HEK293 (cell line): ENCODE data around the gene ANXA3.

ENCODE experiments used
- CTCF ChIA-PET: fragments of 350-600 bp; formaldehyde crosslinking; extraction: SDS; loops from one replicate; lab custom pipeline; 2021; ENCODE audit warnings: antibody characterized with exemption; lab: Yijun Ruan, JAX
- POLR2A ChIA-PET: fragments of 300-600 bp; formaldehyde crosslinking; extraction: SDS; loops from one replicate; lab custom pipeline; 2020; ENCODE audit warnings: antibody characterized with exemption, inconsistent platforms; lab: Yijun Ruan, JAX
- H3K27ac ChIP-seq: fragments of 200-500 bp; sonication (Bioruptor generic); 2 replicates; pipeline ENCODE4 v1.5.1; 2014; ENCODE audit warnings: low read depth, low read length, control low read depth, inconsistent platforms; ENCODE audit errors: extremely low read depth
- H3K36me3 ChIP-seq, 2 experiments: fragments of 200-500 bp in 1 of 2; sonication (Bioruptor generic) in 1 of 2; 1 replicate in 1 of 2; 2 replicates in 1 of 2; pipeline ENCODE4 v1.5.1; 2014 to 2017; ENCODE audit warnings: inconsistent platforms in 2 of 2, low read length in 2 of 2; ENCODE audit not compliant: control insufficient read depth in 2 of 2, insufficient read depth in 1 of 2
- H3K4me1 ChIP-seq: fragments of 200-500 bp; sonication (Bioruptor generic); 2 replicates; pipeline ENCODE4 v1.5.1; 2014; ENCODE audit warnings: mild to moderate bottlenecking, low read length, inconsistent platforms; ENCODE audit not compliant: control insufficient read depth, insufficient read depth
- H3K4me3 ChIP-seq: 2 replicates; pipeline ENCODE4 v1.5.1; 2011; ENCODE audit warnings: low read depth, mild to moderate bottlenecking, control low read depth, low read length, moderate library complexity
- H3K9me3 ChIP-seq: fragments of 200-500 bp; sonication (Bioruptor generic); 2 replicates; pipeline ENCODE4 v1.5.1; 2014; ENCODE audit warnings: low read depth, low read length, inconsistent platforms; ENCODE audit not compliant: control insufficient read depth, insufficient read depth
- ATF2 ChIP-seq: fragments of 450-650 bp; formaldehyde crosslinking; IDR thresholded peaks from 2 replicates; pipeline ENCODE4 v1.5.1; 2016; ENCODE audit warnings: missing biosample characterization, missing genetic modification characterization, low read depth
- SP7 ChIP-seq: fragments of 450-650 bp; formaldehyde crosslinking; IDR thresholded peaks from 2 replicates; pipeline ENCODE4 v1.5.1; 2016; ENCODE audit warnings: missing biosample characterization, missing genetic modification characterization
- ZBTB1 ChIP-seq: fragments of 450-650 bp; formaldehyde crosslinking; IDR thresholded peaks from 2 replicates; pipeline ENCODE4 v1.5.1; 2016; ENCODE audit warnings: missing biosample characterization, missing genetic modification characterization
- ZNF221 ChIP-seq: fragments of 450-650 bp; formaldehyde crosslinking; IDR thresholded peaks from 2 replicates; pipeline ENCODE4 v1.5.1; 2017; ENCODE audit warnings: missing biosample characterization, missing genetic modification characterization, borderline replicate concordance
- ZNF341 ChIP-seq: fragments of 450-650 bp; formaldehyde crosslinking; IDR thresholded peaks from 2 replicates; pipeline ENCODE4; 2016; ENCODE audit warnings: low read depth, missing biosample characterization, missing genetic modification characterization
- ZNF510 ChIP-seq: fragments of 450-650 bp; formaldehyde crosslinking; IDR thresholded peaks from 2 replicates; pipeline ENCODE4 v1.5.1; 2018; ENCODE audit warnings: mild to moderate bottlenecking, missing genetic modification characterization, missing biosample characterization; ENCODE audit not compliant: insufficient replicate concordance
- ZNF660 ChIP-seq: fragments of 450-650 bp; IDR thresholded peaks from 2 replicates; pipeline ENCODE4 v1.5.1; 2018; ENCODE audit warnings: missing biosample characterization, mild to moderate bottlenecking, missing genetic modification characterization
- ZNF76 ChIP-seq: fragments of 450-650 bp; formaldehyde crosslinking; IDR thresholded peaks from 2 replicates; pipeline ENCODE4; 2016; ENCODE audit warnings: low read depth, missing biosample characterization, missing genetic modification characterization, borderline replicate concordance
- ZNF776 ChIP-seq: fragments of 450-650 bp; formaldehyde crosslinking; IDR thresholded peaks from 2 replicates; pipeline ENCODE4 v1.5.0; 2017; ENCODE audit warnings: missing biosample characterization, missing genetic modification characterization, borderline replicate concordance
- ZNF792 ChIP-seq: fragments of 450-650 bp; formaldehyde crosslinking; IDR thresholded peaks from 2 replicates; pipeline ENCODE4 v1.5.1; 2016; ENCODE audit warnings: missing biosample characterization, missing genetic modification characterization
- TF ChIP-seq, protein P1 (sequence below): fragments of 450-650 bp; formaldehyde crosslinking; IDR thresholded peaks from 2 replicates; pipeline ENCODE4; 2016; ENCODE audit warnings: missing biosample characterization, missing genetic modification characterization
- TF ChIP-seq, protein P2 (sequence below): fragments of 450-650 bp; formaldehyde crosslinking; IDR thresholded peaks from 2 replicates; pipeline ENCODE4 v1.5.1; 2016; ENCODE audit warnings: missing biosample characterization, missing genetic modification characterization, borderline replicate concordance
- TF ChIP-seq, protein P3 (sequence below): fragments of 450-650 bp; formaldehyde crosslinking; IDR thresholded peaks from 2 replicates; pipeline ENCODE4 v1.5.1; 2017; ENCODE audit warnings: missing biosample characterization, missing genetic modification characterization
- TF ChIP-seq, protein P4 (sequence below): fragments of 450-650 bp; IDR thresholded peaks from 2 replicates; pipeline ENCODE4 v1.5.1; 2018; ENCODE audit warnings: missing biosample characterization, mild to moderate bottlenecking, missing genetic modification characterization
- TF ChIP-seq, protein P5 (sequence below): fragments of 450-650 bp; formaldehyde crosslinking; IDR thresholded peaks from 2 replicates; pipeline ENCODE4 v1.5.1; 2017; ENCODE audit warnings: missing biosample characterization, missing genetic modification characterization

ANXA3 gene

DNA sequence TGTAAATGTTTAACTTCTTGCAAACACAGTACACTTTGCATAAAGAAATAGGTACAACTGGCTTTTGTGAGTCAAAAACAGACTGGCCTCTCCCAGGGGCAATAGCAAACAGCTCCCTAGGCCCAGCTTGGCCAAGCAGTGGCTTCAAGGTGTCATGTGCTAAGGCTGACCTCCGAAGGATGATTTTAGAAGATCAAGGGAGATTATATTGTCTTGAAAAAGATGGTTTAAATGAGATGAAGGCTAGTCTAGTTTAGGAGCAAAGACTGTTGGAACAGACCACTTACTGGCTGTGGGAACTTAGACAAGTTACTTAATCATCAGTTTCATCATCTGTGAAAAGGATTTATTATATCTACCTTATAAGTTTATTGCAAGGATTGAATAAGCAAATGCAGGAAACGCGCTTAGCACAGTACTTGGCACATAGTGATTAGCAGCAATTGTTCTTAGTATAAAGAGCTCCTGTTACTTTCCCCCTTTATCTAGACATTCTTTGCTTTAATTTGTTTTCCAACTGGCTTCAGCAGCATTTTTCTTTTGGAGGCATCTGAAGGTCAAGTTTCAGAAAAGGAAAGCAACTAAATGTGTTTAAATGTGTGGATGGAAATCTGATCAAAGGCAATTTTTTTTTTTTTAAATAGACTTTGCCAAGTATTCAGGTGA is 17.2 kb downstream of the ANXA3 start:
- no peak overlapping the region for H3K27ac ChIP-seq
- H3K36me3 ChIP-seq, result no peaks in the 10 kb centered on the region
- CTCF ChIA-PET, result interaction anchor here (0.5 to 1.9 kb wide), 2 partner anchors 31 to 509 kb away, joined by 3 to 6 read pairs; no protein-coding TSS in a partner anchor
- H3K4me3 ChIP-seq, result no peak overlapping the region
- POLR2A ChIA-PET, result interaction anchor here (0.9 to 1.6 kb wide), 2 partner anchors 8 to 17 kb away, joined by 3 to 6 read pairs; partner anchors contain the start of gene ANXA3
- no peaks in the 10 kb centered on the region for H3K9me3 ChIP-seq
- H3K4me1 ChIP-seq, result no peaks in the 10 kb centered on the region; the same call in 1 of the 2 replicates
- TF ChIP-seq ZNF221 (no peak), ZNF660 (tag by site-specific recombination) (no peak), ZNF341 (tag by site-specific recombination) (no peak), ZBTB1 (tag by site-specific recombination) (no peak), ZNF792 (no peak), SP7 (tag by site-specific recombination) (no peak), ZNF510 (tag by site-specific recombination) (no peak), ZNF776 (tag by site-specific recombination) (no peak)
- TF ChIP-seq, protein P1, sequence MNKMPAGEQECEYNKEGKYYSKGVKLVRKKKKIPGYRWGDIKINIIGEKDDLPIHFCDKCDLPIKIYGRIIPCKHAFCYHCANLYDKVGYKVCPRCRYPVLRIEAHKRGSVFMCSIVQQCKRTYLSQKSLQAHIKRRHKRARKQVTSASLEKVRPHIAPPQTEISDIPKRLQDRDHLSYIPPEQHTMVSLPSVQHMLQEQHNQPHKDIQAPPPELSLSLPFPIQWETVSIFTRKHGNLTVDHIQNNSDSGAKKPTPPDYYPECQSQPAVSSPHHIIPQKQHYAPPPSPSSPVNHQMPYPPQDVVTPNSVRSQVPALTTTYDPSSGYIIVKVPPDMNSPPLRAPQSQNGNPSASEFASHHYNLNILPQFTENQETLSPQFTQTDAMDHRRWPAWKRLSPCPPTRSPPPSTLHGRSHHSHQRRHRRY (tag by site-specific recombination), result no peak
- TF ChIP-seq, protein P2, sequence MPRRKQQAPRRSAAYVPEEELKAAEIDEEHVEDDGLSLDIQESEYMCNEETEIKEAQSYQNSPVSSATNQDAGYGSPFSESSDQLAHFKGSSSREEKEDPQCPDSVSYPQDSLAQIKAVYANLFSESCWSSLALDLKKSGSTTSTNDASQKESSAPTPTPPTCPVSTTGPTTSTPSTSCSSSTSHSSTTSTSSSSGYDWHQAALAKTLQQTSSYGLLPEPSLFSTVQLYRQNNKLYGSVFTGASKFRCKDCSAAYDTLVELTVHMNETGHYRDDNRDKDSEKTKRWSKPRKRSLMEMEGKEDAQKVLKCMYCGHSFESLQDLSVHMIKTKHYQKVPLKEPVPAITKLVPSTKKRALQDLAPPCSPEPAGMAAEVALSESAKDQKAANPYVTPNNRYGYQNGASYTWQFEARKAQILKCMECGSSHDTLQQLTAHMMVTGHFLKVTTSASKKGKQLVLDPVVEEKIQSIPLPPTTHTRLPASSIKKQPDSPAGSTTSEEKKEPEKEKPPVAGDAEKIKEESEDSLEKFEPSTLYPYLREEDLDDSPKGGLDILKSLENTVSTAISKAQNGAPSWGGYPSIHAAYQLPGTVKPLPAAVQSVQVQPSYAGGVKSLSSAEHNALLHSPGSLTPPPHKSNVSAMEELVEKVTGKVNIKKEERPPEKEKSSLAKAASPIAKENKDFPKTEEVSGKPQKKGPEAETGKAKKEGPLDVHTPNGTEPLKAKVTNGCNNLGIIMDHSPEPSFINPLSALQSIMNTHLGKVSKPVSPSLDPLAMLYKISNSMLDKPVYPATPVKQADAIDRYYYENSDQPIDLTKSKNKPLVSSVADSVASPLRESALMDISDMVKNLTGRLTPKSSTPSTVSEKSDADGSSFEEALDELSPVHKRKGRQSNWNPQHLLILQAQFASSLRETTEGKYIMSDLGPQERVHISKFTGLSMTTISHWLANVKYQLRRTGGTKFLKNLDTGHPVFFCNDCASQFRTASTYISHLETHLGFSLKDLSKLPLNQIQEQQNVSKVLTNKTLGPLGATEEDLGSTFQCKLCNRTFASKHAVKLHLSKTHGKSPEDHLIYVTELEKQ, result no peak
- TF ChIP-seq, protein P3, sequence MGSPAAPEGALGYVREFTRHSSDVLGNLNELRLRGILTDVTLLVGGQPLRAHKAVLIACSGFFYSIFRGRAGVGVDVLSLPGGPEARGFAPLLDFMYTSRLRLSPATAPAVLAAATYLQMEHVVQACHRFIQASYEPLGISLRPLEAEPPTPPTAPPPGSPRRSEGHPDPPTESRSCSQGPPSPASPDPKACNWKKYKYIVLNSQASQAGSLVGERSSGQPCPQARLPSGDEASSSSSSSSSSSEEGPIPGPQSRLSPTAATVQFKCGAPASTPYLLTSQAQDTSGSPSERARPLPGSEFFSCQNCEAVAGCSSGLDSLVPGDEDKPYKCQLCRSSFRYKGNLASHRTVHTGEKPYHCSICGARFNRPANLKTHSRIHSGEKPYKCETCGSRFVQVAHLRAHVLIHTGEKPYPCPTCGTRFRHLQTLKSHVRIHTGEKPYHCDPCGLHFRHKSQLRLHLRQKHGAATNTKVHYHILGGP (tag by site-specific recombination), result no peak
- TF ChIP-seq, protein P4, sequence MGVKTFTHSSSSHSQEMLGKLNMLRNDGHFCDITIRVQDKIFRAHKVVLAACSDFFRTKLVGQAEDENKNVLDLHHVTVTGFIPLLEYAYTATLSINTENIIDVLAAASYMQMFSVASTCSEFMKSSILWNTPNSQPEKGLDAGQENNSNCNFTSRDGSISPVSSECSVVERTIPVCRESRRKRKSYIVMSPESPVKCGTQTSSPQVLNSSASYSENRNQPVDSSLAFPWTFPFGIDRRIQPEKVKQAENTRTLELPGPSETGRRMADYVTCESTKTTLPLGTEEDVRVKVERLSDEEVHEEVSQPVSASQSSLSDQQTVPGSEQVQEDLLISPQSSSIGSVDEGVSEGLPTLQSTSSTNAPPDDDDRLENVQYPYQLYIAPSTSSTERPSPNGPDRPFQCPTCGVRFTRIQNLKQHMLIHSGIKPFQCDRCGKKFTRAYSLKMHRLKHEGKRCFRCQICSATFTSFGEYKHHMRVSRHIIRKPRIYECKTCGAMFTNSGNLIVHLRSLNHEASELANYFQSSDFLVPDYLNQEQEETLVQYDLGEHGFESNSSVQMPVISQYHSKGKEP (tag by site-specific recombination), result no peak
- TF ChIP-seq, protein P5, sequence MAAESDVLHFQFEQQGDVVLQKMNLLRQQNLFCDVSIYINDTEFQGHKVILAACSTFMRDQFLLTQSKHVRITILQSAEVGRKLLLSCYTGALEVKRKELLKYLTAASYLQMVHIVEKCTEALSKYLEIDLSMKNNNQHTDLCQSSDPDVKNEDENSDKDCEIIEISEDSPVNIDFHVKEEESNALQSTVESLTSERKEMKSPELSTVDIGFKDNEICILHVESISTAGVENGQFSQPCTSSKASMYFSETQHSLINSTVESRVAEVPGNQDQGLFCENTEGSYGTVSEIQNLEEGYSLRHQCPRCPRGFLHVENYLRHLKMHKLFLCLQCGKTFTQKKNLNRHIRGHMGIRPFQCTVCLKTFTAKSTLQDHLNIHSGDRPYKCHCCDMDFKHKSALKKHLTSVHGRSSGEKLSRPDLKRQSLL, result no peak
- TF ChIP-seq, all 188 proteins: peak for 0

DNA sequence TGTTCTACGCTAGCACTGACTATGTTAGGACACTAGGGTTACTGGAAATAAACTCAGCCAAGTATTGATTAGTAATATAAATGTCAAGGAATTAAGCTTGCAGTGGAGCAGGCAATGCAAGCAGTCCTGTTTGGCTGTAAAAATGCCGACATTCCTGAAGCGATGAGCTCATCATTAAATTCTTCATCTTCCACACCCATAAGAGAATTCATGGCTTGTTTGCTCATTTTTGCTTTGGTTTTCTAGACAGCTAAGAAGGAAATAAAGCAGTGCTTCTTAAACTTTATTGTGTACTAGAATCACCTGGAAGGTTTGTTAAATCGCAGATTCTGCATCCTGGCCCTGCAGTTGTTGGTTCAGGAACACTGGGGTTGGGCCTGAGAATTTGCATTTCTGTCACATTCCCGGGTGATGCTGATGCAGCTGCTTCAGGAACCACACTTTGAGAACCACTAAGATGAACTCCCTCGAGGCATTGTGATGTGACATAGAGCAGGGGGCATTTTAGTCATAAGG is 17.8 kb downstream of the ANXA3 start:
- no peak overlapping the region for H3K4me3 ChIP-seq
- H3K27ac ChIP-seq, result no peak overlapping the region
- TF ChIP-seq ZNF76 (no peak), ATF2 (tag by site-specific recombination) (0 out of 2 replicates have a peak, but pooled peaks have one; percentile 10)
- H3K9me3 ChIP-seq, result no peaks in the 10 kb centered on the region
- H3K4me1 ChIP-seq, result no peaks in the 10 kb centered on the region; the same call in 1 of the 2 replicates
- POLR2A ChIA-PET, result interaction anchor here (0.9 to 1.6 kb wide), 2 partner anchors 9 to 17 kb away, joined by 3 to 6 read pairs; partner anchors contain the start of gene ANXA3
- H3K36me3 ChIP-seq, result no peaks in the 10 kb centered on the region
- CTCF ChIA-PET, result interaction anchor here (0.5 to 1.9 kb wide), 2 partner anchors 32 to 510 kb away, joined by 3 to 6 read pairs; no protein-coding TSS in a partner anchor
